ENCODE data around the gene ME3. TPM values are rescaled to one million over a fixed set of nuclear protein-coding genes. Genes with fewer than 3 reads are reported as not detected.

Gene ME3
- polyA plus RNA-seq, 1 experiment: 15.8 TPM

DNA sequence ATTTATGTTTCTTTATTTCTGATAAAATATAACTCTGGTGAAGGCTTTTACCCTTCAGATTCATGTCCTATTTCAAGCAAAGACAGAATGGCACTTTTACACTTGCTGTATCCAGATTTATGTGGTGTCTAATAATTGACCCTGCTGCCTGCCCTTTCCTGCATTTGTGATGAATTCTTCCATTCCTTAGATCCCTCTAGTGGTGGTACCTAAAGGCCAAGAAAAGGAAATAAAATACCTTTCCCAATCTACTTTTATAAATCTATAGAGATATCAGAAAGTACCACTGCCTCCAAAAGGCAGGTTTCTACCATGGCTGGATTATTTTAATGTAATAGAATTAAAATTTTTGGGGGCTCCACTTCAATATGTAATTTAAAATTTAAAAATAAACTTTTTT, 263.6 kb downstream of the ME3 start:
- H3K27me3 ChIP-seq (ENCODE audit: control insufficient read depth, insufficient read depth, low read length): no peaks in the 10 kb centered on the region
- TF ChIP-seq, protein P1, sequence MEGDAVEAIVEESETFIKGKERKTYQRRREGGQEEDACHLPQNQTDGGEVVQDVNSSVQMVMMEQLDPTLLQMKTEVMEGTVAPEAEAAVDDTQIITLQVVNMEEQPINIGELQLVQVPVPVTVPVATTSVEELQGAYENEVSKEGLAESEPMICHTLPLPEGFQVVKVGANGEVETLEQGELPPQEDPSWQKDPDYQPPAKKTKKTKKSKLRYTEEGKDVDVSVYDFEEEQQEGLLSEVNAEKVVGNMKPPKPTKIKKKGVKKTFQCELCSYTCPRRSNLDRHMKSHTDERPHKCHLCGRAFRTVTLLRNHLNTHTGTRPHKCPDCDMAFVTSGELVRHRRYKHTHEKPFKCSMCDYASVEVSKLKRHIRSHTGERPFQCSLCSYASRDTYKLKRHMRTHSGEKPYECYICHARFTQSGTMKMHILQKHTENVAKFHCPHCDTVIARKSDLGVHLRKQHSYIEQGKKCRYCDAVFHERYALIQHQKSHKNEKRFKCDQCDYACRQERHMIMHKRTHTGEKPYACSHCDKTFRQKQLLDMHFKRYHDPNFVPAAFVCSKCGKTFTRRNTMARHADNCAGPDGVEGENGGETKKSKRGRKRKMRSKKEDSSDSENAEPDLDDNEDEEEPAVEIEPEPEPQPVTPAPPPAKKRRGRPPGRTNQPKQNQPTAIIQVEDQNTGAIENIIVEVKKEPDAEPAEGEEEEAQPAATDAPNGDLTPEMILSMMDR (IDR thresholded peaks at IDR 0.05; ENCODE audit: insufficient read depth, low read depth, low read length): peak; percentile 43
- ChIA-PET POLR2A (no interaction called here), CTCF (no interaction called here)
- DNase-seq (ENCODE audit: low read depth): no peak
- H3K4me3 ChIP-seq (ENCODE audit: low read depth, low read length): no peak overlapping the region
- no peaks in the 10 kb centered on the region; the same call in 1 of the 2 replicates for H3K36me3 ChIP-seq (ENCODE audit: control insufficient read depth, insufficient read depth, low read length)

DNA sequence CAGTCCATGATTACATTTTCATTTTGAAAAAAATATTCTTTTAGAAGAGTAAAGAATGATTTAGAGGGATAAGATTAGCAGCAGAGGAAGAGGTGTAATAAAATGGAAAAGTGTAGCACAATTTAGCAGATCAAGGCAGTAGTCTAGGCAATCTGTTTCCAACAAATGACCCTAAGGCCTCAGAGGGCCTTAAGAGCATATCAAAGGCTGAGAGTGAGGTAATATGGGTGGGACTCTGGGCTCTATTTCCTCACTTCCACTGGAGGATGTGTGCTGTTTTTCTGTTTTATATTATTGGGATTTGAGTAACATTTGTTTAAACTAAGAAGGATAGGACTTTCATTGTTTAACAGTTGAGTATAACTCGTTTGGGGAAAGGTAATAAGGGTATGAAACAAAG, 269.0 kb downstream of the ME3 start:
- H3K36me3 ChIP-seq (ENCODE audit: control insufficient read depth, insufficient read depth, low read length): no peaks in the 10 kb centered on the region
- H3K27me3 ChIP-seq (ENCODE audit: control insufficient read depth, insufficient read depth, low read length): no peaks in the 10 kb centered on the region
- H3K4me3 ChIP-seq (ENCODE audit: low read depth, low read length): no peak overlapping the region
- ChIA-PET CTCF (interaction anchor here (1.2 kb wide), 1 partner anchor 11 kb away, joined by 4 read pairs; no protein-coding TSS in a partner anchor), POLR2A (no interaction called here)
- TF ChIP-seq, protein P1 (IDR thresholded peaks at IDR 0.05; ENCODE audit: insufficient read depth, low read depth, low read length): no peak
- DNase-seq (ENCODE audit: low read depth): no peak

DNA sequence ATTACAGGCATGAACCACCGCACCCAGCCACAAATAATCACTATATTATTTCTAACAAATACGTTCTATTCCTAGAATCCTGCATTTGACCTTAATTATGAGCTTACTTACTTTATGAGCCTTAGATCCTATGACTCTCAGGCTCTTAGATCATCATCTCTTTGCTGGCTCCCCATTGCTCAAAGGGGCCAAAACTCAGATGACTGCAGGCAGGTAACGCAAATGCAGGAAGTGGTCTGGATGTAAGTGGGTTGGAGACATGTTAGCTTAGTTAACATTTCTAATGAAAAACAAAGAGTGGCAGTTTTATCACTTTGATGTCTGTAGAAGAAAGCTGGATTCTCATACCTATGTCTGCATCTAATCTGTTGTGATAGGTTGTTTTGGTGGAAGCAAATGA, 274.3 kb downstream of the ME3 start:
- CTCF ChIA-PET: interaction anchor here (0.6 to 1.1 kb wide), 2 partner anchors 37 to 125 kb away, joined by 3 to 4 read pairs; no protein-coding TSS in a partner anchor
- H3K27me3 ChIP-seq (ENCODE audit: control insufficient read depth, insufficient read depth, low read length): no peaks in the 10 kb centered on the region
- POLR2A ChIA-PET: no interaction called here
- TF ChIP-seq, protein P1 (IDR thresholded peaks at IDR 0.05; ENCODE audit: insufficient read depth, low read depth, low read length): no peak
- no peak for DNase-seq (ENCODE audit: low read depth)
- H3K36me3 ChIP-seq (ENCODE audit: control insufficient read depth, insufficient read depth, low read length): no peaks in the 10 kb centered on the region
- H3K4me3 ChIP-seq (ENCODE audit: low read depth, low read length): no peak overlapping the region

DNA sequence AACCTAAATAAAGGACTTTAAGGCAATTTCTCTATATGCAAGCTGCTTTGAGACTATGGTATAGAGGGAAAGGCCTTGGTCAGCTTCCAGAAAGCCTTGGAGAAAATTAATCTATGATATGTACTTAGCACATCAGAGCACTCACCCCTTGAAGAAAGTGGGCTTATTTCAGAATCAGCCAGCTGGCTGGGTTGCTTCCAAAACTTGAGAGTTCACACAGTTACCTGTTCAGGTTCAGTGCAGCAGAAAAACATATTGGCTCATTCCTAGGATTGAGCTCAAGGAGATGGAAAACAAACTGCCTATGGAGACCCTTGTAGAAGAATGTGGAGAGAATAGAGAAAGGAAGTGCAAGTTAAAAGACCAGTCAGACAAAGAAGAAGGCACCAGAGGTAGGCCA, 275.1 kb downstream of the ME3 start:
- TF ChIP-seq, protein P1 (IDR thresholded peaks at IDR 0.05; ENCODE audit: insufficient read depth, low read depth, low read length): no peak
- DNase-seq (ENCODE audit: low read depth): no peak
- H3K4me3 ChIP-seq (ENCODE audit: low read depth, low read length): no peak overlapping the region
- ChIA-PET POLR2A (no interaction called here), CTCF (interaction anchor here (1.0 kb wide), 1 partner anchor 10 kb away, joined by 4 read pairs; no protein-coding TSS in a partner anchor)
- no peaks in the 10 kb centered on the region for H3K36me3 ChIP-seq (ENCODE audit: control insufficient read depth, insufficient read depth, low read length)
- H3K27me3 ChIP-seq (ENCODE audit: control insufficient read depth, insufficient read depth, low read length): no peaks in the 10 kb centered on the region

DNA sequence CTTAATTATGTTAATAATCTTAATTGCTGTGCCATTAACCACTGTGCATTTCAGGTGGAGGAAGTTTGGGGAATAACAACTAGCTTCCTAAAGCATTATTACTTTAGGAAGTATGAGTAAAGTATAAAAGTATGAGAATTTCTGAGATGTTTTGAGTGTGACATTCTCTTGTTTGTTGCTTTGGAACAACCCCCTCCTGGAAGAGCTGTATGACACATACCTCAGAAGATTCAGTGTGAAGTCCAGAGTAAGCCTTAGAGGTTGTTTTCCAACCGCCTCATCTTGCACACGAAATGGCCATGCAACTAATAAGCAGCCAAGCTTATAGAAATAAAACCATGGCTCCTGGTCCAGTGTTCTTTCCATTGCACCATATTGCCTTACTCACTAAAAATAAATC, 276.0 kb downstream of the ME3 start:
- ChIA-PET POLR2A (no interaction called here), CTCF (interaction anchor here (1.1 to 2.0 kb wide), 3 partner anchors 19 to 35 kb away, joined by 3 to 9 read pairs (median 4); no protein-coding TSS in a partner anchor)
- DNase-seq (ENCODE audit: low read depth): peak; percentile 41
- TF ChIP-seq, protein P1 (IDR thresholded peaks at IDR 0.05; ENCODE audit: insufficient read depth, low read depth, low read length): no peak
- no peaks in the 10 kb centered on the region for H3K27me3 ChIP-seq (ENCODE audit: control insufficient read depth, insufficient read depth, low read length)
- H3K36me3 ChIP-seq (ENCODE audit: control insufficient read depth, insufficient read depth, low read length): no peaks in the 10 kb centered on the region
- no peak overlapping the region for H3K4me3 ChIP-seq (ENCODE audit: low read depth, low read length)
